Measurements from ENCODE around the gene LAMA5. TPM values are rescaled to one million over a fixed set of nuclear protein-coding genes. Genes with fewer than 3 reads are reported as not detected.

Gene LAMA5
- total and polyA plus RNA-seq, 2 of the 8 experiments (the other 6 are each of a cell fraction or from before 2014, with no cell fraction given): 34.4 to 225 TPM

DNA sequence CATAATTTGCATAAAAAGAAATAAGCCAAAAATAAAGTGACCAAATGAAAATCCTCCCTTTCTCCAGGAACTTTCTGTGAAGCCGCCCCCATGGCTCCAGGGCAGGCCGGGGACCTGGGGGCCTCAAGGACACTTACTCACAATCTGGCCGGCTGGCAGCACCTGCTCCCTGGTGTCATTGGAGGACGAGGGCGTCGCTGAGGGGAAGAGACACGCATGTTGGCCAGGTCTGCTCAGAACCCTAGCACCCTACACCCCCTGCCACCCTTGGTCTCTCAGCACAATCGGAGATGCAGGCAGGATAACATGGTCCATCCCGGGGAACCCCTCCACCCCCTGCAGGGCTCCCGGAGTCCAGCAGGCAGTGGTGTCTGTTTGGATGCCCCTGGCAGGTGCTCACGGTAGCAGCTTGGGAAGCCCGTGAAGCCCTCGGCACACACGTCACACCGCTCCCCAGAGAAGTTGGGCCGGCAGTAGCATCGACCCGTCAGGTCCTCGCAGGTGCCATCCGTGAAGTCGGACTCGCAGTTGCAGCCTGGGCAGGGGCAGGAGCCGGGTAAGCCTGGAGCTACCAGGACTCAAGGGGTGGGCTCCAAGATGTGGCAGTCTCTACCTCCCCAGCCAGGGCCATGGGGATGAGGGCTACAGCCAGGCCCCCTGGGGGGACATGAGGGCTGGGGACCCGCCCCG is 21.3 kb downstream of the LAMA5 start (continued):
- TF ChIP-seq, protein P1, sequence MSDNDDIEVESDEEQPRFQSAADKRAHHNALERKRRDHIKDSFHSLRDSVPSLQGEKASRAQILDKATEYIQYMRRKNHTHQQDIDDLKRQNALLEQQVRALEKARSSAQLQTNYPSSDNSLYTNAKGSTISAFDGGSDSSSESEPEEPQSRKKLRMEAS (IDR thresholded peaks at IDR 0.05): no peak
- TF ChIP-seq SIX5 (IDR thresholded peaks at IDR 0.05; ENCODE audit: low read depth, low read length): no peak
- no peak for TF ChIP-seq SRF (IDR thresholded peaks at IDR 0.05; ENCODE audit: low read depth, low read length)
- TF ChIP-seq YY1 (IDR thresholded peaks at IDR 0.05; ENCODE audit: low read depth, low read length): no peak
- no peak for TF ChIP-seq POLR2AphosphoS5 (IDR thresholded peaks at IDR 0.05; ENCODE audit: low read depth, low read length)
- TF ChIP-seq, protein P2, sequence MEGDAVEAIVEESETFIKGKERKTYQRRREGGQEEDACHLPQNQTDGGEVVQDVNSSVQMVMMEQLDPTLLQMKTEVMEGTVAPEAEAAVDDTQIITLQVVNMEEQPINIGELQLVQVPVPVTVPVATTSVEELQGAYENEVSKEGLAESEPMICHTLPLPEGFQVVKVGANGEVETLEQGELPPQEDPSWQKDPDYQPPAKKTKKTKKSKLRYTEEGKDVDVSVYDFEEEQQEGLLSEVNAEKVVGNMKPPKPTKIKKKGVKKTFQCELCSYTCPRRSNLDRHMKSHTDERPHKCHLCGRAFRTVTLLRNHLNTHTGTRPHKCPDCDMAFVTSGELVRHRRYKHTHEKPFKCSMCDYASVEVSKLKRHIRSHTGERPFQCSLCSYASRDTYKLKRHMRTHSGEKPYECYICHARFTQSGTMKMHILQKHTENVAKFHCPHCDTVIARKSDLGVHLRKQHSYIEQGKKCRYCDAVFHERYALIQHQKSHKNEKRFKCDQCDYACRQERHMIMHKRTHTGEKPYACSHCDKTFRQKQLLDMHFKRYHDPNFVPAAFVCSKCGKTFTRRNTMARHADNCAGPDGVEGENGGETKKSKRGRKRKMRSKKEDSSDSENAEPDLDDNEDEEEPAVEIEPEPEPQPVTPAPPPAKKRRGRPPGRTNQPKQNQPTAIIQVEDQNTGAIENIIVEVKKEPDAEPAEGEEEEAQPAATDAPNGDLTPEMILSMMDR (IDR thresholded peaks at IDR 0.05; ENCODE audit: control extremely low read depth in 1 of 3, insufficient read depth in 1 of 3, low read depth in 1 of 3, low read length in 3 of 3): no peak

All from H1 (cell line).